ENCODE data around the gene VPS13C.

VPS13C gene

DNA sequence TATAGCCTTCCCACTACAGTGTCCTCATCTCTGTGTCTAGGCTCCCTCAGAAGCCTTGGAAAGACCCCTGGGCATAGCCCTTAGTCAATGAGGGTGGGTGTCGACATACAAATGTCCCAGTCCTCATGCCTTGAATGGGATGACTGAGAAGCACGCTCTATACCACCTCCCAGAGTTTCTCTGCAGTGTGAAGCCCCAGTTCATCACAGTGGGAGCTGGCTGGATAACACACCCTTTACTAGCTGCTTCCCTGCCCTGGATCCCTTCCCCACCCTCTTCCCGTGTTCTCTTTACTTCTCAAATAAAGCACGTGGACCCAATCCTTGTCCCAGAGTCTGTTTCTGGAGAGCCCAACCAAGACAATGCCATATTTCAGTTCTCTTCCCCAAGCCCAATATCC is 239.3 kb downstream of the VPS13C start:
- H3K4me1 ChIP-seq (ENCODE audit: control insufficient read depth, low read length), result no peaks in the 10 kb centered on the region
- H3K36me3 ChIP-seq (ENCODE audit: control insufficient read depth, low read length), result no peaks in the 10 kb centered on the region
- H3K9me3 ChIP-seq (ENCODE audit: control insufficient read depth, insufficient read depth, low read length), result no peaks in the 10 kb centered on the region
- no peaks in the 10 kb centered on the region for H3K79me2 ChIP-seq (ENCODE audit: control insufficient read depth, low read length)
- H3K27me3 ChIP-seq (ENCODE audit: control insufficient read depth, low read length), result no peaks in the 10 kb centered on the region
- H3K9me2 ChIP-seq (replicated peaks; ENCODE audit: control insufficient read depth, low read length), result no peaks in the 10 kb centered on the region
- H3F3A ChIP-seq (ENCODE audit: control insufficient read depth, insufficient read depth), result no peaks in the 10 kb centered on the region
- TF ChIP-seq, protein P1, sequence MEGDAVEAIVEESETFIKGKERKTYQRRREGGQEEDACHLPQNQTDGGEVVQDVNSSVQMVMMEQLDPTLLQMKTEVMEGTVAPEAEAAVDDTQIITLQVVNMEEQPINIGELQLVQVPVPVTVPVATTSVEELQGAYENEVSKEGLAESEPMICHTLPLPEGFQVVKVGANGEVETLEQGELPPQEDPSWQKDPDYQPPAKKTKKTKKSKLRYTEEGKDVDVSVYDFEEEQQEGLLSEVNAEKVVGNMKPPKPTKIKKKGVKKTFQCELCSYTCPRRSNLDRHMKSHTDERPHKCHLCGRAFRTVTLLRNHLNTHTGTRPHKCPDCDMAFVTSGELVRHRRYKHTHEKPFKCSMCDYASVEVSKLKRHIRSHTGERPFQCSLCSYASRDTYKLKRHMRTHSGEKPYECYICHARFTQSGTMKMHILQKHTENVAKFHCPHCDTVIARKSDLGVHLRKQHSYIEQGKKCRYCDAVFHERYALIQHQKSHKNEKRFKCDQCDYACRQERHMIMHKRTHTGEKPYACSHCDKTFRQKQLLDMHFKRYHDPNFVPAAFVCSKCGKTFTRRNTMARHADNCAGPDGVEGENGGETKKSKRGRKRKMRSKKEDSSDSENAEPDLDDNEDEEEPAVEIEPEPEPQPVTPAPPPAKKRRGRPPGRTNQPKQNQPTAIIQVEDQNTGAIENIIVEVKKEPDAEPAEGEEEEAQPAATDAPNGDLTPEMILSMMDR (IDR thresholded peaks at IDR 0.05; ENCODE audit: low read depth, low read length, poor library complexity, severe bottlenecking), result no peak
- no peak for TF ChIP-seq EZH2phosphoT487 (IDR thresholded peaks at IDR 0.05; ENCODE audit: borderline replicate concordance, low read length)
- no peak overlapping the region for H3K27ac ChIP-seq (ENCODE audit: low read depth, low read length)
- H3K4me2 ChIP-seq (ENCODE audit: low read length), result no peak overlapping the region
- H4K20me1 ChIP-seq (ENCODE audit: control insufficient read depth, insufficient read depth, low read depth, low read length), result no peaks in the 10 kb centered on the region
- H3K4me3 ChIP-seq (ENCODE audit: low read length), result no peak overlapping the region

DNA sequence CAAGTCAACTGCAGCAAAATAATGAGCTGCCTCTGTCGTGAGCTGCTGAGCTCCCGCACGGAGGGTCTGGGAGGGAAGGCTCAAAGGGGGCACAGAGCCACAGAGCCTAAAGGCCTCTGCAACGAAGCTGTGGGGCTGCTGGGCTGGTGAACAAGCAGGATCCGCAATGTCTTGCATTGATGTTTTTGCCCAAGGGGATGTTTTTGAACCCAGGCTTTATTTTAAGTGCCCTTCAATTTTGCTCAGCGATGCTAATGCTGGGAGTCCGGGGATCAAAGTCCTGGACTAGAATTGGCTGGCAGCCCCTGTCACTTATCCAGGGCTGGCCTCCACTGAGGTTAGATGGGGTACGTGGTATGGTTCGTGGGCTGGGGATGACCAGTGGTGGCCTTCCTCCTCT is 240.0 kb downstream of the VPS13C start:
- H3K27me3 ChIP-seq (ENCODE audit: control insufficient read depth, low read length), result no peaks in the 10 kb centered on the region

DNA sequence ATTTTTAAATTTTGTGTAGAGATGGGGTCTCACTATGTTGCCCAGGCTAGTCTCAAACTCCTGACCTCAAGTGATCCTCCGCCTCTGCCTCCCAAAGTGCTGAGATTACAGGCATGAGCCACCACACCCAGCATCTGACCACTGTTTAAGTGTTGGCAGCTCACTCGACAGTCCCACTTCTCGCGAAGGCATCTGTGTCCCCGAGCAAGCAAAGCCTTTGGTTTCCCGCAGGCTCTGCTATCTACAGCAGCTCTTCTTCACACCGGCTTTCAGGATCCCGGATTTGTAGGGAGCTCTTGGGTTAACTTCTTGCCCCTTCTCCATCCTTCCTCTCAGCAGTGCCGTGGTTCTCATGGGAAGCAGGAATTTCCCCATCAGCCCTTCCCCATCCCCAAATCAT is 240.9 kb downstream of the VPS13C start:
- H3K9me3 ChIP-seq (ENCODE audit: control insufficient read depth, insufficient read depth, low read length), result no peaks in the 10 kb centered on the region
- H3K9me2 ChIP-seq (replicated peaks; ENCODE audit: control insufficient read depth, low read length), result no peaks in the 10 kb centered on the region
- no peaks in the 10 kb centered on the region for H4K20me1 ChIP-seq (ENCODE audit: control insufficient read depth, insufficient read depth, low read depth, low read length)
- H3K36me3 ChIP-seq (ENCODE audit: control insufficient read depth, low read length), result no peaks in the 10 kb centered on the region
- no peak overlapping the region for H3K4me2 ChIP-seq (ENCODE audit: low read length)
- no peaks in the 10 kb centered on the region for H3K4me1 ChIP-seq (ENCODE audit: control insufficient read depth, low read length)
- TF ChIP-seq EZH2phosphoT487 (IDR thresholded peaks at IDR 0.05; ENCODE audit: borderline replicate concordance, low read length), result no peak
- TF ChIP-seq, protein P1 (IDR thresholded peaks at IDR 0.05; ENCODE audit: low read depth, low read length, poor library complexity, severe bottlenecking), result no peak
- H3K79me2 ChIP-seq (ENCODE audit: control insufficient read depth, low read length), result no peaks in the 10 kb centered on the region
- H3K27ac ChIP-seq (ENCODE audit: low read depth, low read length), result no peak overlapping the region
- H3K4me3 ChIP-seq (ENCODE audit: low read length), result no peak overlapping the region
- no peaks in the 10 kb centered on the region for H3K27me3 ChIP-seq (ENCODE audit: control insufficient read depth, low read length)
- H3F3A ChIP-seq (ENCODE audit: control insufficient read depth, insufficient read depth), result no peaks in the 10 kb centered on the region

More for the DNA sequence above, 240.0 kb downstream of the VPS13C start:
- Histone ChIP-seq H3K36me3 (ENCODE audit: control insufficient read depth, low read length) (no peaks in the 10 kb centered on the region), H3K9me2 (replicated peaks; ENCODE audit: control insufficient read depth, low read length) (no peaks in the 10 kb centered on the region), H3K4me2 (ENCODE audit: low read length) (no peak overlapping the region), H3K4me3 (ENCODE audit: low read length) (no peak overlapping the region), H3K9me3 (ENCODE audit: control insufficient read depth, insufficient read depth, low read length) (no peaks in the 10 kb centered on the region), H3F3A (ENCODE audit: control insufficient read depth, insufficient read depth) (no peaks in the 10 kb centered on the region), H3K27ac (ENCODE audit: low read depth, low read length) (no peak overlapping the region), H3K4me1 (ENCODE audit: control insufficient read depth, low read length) (no peaks in the 10 kb centered on the region), H3K79me2 (ENCODE audit: control insufficient read depth, low read length) (no peaks in the 10 kb centered on the region), H4K20me1 (ENCODE audit: control insufficient read depth, insufficient read depth, low read depth, low read length) (no peaks in the 10 kb centered on the region)
- TF ChIP-seq EZH2phosphoT487 (IDR thresholded peaks at IDR 0.05; ENCODE audit: borderline replicate concordance, low read length), result no peak
- TF ChIP-seq, protein P1 (IDR thresholded peaks at IDR 0.05; ENCODE audit: low read depth, low read length, poor library complexity, severe bottlenecking), result no peak

DNA sequence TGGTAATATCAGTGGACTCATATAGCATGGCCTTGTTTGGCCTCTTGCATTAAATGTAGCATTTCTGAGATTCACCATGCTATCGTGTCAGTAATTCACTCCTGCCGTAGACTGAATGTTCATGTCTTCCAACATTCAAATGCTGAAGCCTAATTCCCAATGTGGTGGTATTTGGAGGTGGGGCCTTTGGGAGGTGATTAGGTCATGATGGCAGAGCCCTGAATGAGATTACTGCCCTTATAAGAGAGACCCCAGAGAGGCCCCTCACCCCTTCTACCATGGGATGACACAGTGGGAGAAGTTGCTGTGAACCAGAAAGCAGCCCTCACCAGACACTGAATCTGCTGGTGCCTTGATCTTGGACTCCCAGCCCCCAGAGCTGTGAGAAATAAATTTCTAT is 241.4 kb downstream of the VPS13C start:
- Histone ChIP-seq H3K4me2 (ENCODE audit: low read length) (no peak overlapping the region), H3F3A (ENCODE audit: control insufficient read depth, insufficient read depth) (no peaks in the 10 kb centered on the region), H3K9me3 (ENCODE audit: control insufficient read depth, insufficient read depth, low read length) (no peaks in the 10 kb centered on the region), H3K27ac (ENCODE audit: low read depth, low read length) (no peak overlapping the region), H3K4me1 (ENCODE audit: control insufficient read depth, low read length) (no peaks in the 10 kb centered on the region), H3K4me3 (ENCODE audit: low read length) (no peak overlapping the region), H3K36me3 (ENCODE audit: control insufficient read depth, low read length) (no peaks in the 10 kb centered on the region), H4K20me1 (ENCODE audit: control insufficient read depth, insufficient read depth, low read depth, low read length) (no peaks in the 10 kb centered on the region), H3K9me2 (replicated peaks; ENCODE audit: control insufficient read depth, low read length) (no peaks in the 10 kb centered on the region), H3K27me3 (ENCODE audit: control insufficient read depth, low read length) (no peaks in the 10 kb centered on the region), H3K79me2 (ENCODE audit: control insufficient read depth, low read length) (no peaks in the 10 kb centered on the region)
- TF ChIP-seq, protein P1 (IDR thresholded peaks at IDR 0.05; ENCODE audit: low read depth, low read length, poor library complexity, severe bottlenecking), result no peak
- no peak for TF ChIP-seq EZH2phosphoT487 (IDR thresholded peaks at IDR 0.05; ENCODE audit: borderline replicate concordance, low read length)
